Pulmonary artery endothelial cell (primary cell): ENCODE measurements around the gene SHROOM1. TPM values are rescaled to one million over a fixed set of nuclear protein-coding genes. Genes with fewer than 3 reads are reported as not detected.

Source experiments
- DNase-seq: peaks from one replicate; pipeline ENCODE4 v3.0.0-alpha.2; 2011; ENCODE audit warnings: low read depth, low spot score
- total RNA-seq: library from RNA; depleted of rRNA; stranded (reverse); fragments of >200 nt; gene quantifications from 2 replicates; pipeline ENCODE4 v1.2.3, GENCODE V29; 2014

SHROOM1 gene
- total RNA-seq, 1 donor from 2014 or later, result 4.6 TPM

DNA sequence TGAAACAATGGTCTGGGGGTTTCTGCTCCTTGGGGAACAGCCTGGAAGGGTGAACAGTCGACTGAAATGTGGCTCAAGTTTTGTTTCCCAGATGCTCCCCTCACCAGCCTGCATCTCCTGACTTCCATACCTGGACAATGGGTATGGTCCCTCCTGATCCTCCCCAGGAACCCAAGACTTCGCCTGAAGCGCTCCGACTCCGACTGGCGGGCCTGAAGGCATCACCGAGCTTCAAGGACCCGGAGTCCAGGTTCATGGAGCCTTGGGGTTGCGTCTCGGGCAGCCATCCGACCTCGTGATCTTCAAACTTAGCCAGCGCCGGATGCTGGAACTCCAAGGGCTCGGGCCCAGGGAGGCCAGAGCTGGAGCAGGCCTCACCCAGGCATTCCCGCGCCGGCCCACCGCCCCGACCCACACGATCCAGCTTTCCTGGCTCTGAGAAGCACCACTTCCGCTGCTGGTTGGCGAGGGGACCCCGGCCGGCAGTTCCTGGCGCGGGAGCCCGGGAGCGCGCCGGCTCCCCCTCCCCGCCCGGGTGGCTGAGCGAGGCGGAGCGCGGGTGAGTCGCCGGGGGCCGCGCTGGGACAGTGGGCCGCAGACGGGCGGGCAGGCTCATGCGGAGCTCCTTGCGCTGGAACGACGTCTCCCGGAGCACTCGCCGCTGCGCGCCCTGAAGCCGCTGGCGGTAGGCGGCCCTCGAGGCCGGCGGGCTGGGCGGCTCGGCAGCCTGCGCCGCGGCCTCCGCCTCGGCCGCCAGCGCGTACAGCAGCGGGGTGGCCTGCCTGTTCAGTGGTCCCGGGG lies 5.2 kb downstream of the SHROOM1 start:
- DNase-seq, result no peak

DNA sequence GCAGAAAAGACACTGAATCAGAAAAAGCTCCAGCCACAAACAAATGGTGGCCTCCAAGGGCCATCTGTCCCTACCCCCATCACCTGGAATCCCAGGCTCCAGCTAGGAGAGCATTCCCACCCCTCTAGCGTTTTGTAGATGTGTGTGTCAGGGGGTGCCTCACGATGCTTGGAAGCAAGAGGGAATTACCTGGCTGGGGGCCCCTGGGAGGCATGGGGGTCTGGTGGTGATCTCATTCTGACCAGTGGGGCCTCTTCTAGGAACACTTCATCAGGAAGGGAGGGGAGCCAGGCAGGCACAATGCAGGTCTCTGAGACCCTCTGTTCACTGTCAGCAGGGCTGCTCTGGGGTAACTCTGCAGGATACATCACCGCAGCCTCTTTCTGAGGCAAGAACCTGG lies 6.0 kb downstream of the SHROOM1 start:
- no peak for DNase-seq

DNA sequence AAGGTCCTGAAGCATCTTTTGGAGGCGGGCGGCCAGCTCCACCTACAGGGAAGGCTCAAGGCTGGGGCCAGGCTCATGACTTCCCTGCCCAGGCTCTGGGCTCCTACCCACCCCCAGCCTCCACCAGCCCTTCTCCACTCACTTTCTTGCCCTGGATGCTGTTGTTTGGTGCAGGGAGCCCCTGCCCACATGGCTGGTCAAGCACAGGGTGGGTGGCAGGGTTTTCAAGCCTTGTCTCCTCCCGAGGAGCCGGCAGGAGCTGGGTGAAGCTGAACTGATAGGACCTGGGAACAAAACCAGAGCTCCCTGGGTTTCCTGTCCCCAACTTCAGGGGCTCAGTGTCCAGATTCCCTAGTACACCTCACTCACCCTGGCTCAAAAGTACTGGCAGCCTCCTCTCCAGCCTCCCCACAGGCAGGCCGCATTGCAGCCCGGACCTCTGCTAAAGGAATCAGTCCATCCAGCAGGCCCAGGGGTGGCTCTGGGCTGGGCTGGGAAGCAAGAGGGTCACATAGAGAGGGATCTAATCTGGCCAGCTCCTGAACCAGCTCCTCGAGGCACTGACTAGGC lies 6.9 kb downstream of the SHROOM1 start:
- DNase-seq, result no peak

DNA sequence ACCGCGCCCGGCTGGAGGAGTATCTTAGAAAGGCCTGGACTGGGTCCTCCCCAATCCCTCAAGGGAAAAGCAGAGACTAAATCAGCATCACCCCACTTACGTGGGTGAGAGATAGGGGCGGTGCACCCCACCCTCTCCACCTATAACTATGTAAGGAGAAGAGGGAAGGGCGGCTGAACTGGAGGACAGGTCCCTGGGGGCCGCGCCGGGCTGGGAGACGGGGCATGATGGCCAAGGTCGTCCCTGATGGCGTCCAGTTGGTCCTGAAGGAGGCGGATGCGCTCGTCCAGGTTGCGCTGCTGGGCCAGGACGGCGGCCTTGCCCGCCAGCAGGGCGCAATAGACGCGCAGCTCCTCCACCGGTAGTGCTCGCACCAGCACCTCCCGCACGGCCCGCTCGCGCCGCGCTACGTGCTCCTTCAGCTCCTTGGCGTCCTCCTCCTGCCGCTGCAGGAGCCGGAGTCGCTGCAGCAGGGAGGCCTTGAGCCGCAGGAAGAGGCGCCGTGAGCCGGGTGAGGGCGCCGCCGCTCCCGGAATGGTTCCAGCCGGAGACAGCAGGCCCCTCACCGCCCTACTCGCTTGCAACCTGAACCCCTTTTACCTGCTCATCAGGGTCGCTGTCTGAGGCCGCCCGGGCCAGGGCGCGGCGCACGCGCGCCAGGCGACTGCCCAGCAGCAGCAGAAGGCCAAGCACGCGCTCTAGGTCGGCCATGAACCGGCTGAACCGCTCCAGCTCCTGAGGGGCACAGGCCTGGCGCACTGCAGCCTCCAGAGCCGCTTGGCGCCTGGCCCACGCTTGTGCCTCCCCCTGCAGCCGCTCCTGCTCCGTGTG lies 7.6 kb downstream of the SHROOM1 start:
- DNase-seq, result no peak

DNA sequence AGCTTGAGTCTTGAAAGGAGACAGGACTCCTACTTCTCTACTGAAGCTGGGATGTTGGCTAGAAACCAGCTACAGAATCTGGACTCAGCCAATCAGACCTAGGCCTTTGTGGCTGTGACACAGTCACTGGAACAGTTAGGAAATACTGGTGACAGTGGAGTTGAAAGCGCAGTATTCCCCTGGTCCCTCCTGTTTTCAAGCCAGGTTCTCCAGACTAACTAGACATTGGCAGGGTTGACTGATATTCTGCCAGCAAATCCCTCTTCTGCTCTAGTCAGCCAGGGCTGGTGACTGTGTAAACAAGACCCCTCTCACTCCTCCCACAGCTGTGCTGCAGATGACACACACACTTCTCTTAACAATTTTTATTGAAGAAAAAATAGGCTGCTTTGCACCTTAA lies 8.7 kb downstream of the SHROOM1 start:
- no peak for DNase-seq

DNA sequence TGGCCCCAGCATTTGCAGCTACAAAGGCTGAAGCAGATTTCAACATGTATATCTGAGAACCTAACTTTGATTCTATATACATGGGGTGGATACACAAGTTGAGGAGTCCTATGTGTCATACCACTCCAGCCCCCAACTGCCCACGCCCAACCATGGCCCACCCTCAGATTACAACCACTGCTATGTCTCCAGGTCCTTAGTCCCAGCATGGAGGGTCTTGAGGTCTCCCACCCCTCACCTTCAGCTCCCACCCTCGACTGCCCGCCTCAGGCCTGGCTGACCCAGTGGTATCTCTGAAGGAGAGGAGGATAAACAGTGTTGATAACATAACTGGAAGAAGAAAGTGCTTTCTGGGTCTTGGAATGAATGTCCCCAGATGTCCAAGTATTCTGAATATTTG lies 9.1 kb downstream of the SHROOM1 start:
- no peak for DNase-seq

DNA sequence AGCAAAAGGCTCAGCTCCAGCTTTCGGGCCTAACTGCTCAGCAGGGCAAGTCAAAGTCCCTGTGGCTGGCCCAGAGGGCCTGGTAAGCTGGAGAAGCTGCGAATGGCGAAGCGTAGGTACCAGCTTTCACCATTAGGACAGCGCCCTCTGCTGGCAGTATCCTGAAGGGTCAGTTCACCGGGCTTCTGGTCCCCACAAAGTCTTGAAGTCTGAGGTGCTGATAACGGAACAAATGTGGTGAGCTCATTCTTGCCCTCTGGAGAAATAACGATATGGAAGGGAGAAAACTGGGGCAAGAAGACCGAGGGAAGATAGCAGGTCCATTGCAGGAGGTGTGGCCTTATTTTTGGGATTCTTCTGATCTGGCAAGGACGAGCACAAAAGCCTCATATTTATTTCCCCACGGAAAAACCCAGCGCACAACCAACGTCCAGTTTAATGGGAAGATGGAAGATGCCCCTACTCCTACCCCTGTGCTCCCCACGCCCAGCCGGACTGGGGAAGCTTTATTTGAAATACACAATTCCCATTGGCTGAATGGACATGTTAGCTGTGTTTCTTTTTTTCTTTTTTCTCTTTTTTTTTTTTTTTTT lies 10.2 kb downstream of the SHROOM1 start:
- DNase-seq, result peak; percentile 69

DNA sequence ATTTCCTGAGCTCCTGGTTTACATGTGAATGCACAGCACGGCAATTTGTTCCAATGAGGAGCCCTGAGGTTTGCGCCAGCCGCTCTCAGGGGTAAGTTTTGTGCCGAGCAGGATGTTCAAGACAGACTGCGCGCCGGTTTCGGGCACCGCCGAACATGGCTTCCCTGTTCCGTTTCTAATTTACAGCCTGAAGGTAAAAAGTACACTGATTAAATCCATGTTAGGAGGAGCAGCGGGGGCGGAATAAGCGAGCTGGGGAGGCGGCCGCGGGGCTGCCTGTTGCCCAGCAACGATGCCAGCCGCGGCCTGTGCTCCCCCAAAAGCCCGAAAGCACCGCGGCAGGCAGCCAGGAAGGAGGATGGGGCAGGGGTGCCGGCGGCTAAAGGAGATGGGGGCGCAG lies 11.0 kb downstream of the SHROOM1 start:
- no peak for DNase-seq

DNA sequence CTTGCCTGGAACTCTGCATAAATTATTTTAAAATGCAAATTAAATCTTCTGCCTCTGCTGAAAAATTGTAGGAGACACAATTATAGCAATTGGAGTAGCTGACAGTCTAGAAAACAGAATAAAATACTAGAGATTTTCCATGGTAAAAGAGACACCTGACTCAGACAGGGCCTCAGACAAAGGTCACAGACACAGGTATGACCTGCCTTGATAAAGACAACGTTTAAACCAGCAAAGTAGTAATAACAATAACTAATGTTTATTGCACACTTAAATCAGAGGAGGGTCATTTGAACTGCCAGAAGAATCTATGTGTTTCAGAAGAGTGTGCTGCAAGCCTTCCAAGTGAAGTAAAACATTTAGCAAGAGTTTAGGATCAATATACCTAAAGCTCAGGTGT lies 13.4 kb downstream of the SHROOM1 start:
- DNase-seq, result no peak

DNA sequence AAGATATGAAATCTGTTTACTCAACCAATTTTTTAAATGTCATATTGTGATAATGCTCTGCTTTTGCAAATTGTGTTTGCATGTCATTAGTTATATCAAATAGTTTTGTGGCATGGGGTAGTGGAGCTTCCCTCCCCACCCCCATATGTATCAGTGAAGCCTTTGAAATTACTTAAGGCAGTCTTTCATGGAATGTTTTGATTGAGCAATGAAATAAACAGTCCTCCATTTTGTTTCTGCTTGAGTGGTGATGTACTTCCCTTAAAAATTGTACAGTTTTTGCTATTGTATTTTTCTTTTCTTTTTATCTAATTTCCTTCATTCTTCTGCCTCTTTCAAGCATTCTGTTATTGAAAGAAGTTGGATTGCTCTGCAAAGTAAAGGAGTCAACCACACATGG lies 13.9 kb downstream of the SHROOM1 start:
- DNase-seq, result no peak

DNA sequence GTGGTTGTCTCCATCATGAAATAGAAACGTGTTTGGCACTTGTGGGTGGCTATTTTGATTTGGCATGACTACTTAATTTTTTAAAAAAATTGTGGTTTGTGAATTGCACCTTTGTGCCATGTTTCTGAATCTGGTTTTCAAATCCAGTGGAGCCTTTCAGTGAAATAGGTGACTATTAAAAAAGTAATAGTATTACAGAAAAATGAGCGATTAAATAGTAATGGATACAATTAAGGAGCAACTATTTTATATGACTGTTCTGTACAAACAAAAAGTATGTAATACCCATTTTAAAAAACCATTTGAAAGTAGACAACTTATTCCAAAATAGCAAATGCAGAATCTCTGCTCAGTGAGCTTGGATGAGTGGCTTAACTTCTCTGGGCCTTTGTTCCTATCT lies 14.4 kb downstream of the SHROOM1 start:
- no peak for DNase-seq

DNA sequence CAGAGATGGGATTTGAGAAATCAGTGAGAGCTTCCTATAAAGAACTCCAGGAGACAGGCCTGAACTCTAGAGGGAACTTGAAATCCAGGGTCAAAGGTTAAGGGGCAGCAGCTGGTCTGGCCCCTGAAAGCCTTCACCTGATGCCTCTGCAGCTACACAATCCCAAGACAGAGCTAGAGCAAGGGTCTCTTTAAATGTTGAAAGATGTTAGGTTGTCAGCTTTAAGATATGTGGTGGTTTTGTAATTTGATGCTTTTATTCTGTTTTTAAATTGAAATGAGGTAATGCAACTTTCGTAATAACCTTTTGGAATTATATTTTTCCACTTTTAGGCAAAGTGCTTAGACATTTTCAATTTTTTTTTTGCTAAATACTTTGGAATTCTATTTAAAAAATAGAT lies 15.0 kb downstream of the SHROOM1 start:
- DNase-seq, result no peak

DNA sequence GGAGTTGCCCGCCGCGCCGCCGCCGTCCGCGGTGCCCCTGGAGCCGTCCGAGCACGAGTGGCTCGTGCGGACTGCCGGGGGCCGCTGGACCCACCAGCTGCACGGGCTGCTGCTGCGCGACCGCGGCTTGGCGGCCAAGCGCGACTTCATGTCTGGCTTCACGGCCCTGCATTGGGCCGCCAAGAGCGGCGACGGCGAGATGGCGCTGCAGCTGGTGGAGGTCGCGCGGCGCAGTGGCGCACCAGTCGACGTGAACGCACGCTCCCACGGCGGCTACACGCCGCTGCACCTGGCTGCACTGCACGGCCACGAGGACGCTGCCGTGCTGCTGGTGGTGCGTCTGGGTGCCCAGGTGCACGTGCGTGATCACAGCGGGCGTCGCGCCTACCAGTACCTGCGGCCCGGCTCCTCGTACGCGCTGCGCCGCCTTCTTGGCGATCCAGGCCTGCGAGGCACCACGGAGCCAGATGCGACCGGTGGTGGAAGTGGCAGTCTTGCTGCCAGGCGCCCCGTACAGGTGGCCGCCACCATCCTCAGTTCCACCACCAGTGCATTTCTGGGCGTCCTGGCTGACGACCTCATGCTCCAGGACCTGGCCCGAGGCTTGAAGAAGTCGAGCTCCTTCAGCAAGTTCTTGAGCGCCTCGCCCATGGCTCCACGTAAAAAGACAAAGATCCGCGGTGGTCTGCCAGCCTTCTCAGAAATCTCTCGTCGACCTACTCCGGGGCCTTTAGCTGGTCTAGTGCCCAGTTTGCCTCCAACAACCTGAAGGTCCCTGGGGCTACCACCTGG lies 15.7 kb downstream of the SHROOM1 start:
- DNase-seq, result no peak

DNA sequence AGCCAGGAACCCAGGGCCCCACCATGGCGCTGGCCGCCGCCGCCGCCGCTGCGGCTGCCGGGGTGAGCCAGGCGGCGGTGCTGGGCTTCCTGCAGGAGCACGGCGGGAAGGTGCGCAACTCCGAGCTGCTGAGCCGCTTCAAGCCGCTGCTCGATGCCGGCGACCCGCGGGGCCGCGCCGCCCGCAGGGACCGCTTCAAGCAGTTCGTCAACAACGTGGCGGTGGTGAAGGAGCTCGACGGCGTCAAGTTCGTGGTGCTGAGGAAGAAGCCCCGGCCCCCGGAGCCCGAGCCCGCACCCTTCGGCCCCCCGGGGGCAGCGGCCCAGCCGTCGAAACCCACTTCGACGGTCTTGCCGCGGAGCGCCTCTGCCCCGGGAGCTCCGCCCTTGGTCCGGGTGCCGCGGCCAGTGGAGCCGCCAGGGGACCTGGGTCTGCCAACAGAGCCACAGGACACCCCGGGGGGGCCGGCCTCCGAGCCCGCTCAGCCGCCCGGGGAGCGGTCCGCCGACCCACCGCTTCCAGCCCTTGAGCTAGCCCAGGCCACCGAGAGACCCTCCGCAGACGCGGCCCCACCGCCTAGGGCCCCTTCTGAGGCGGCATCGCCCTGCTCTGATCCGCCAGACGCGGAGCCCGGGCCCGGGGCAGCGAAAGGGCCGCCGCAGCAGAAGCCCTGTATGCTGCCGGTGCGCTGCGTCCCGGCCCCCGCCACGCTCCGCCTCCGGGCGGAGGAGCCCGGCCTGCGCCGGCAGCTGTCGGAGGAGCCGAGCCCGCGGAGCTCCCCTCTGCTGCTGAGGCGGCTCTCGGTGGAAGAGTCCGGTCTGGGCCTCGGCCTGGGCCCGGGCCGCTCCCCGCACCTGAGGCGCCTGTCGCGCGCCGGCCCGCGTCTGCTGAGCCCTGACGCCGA lies 16.6 kb downstream of the SHROOM1 start:
- DNase-seq, result no peak

DNA sequence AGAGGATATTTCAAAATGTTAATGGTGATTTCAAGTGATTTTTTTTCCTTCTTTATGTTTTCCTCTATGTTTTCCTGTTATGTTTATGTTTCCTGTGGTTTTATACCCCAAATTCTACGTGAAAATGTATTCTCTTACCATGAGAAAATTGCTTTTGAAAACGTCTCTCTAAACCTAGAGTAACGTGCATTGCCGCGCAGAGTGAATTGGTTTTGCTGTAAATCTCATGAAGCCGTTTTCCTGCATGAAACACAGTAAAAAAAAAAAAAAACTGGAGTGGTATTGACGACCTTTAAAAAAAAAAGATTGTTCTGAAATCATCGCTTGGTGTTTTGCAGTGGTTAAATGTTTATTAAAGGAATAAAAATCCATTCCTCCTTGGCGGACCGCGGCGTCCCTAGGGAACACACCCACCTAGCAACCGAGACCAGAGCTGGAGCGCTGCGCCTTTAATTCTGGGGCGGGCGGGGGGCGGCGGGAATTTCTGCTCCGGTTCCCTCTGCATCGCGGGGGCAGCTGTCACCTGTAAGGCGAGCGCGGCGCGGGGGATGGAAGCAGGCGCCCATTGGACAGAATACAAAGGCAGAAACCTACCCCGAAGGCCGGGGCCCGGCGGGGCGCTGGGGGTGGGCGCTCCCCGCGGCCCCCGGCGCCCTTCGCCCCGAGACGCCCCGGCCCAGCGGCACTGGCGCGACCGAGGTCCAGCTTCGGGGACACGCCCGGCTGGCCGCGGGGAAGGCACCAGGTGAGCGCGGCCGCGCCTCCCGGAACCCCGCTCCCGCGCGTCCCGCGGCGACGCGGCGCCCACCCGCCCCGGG lies 17.5 kb downstream of the SHROOM1 start, which contains the start of gene SOWAHA:
TSS of gene SOWAHA (plus strand) at position 522 of the 818 bp plus-strand sequence. CDS start 320 bp downstream, outside the sequence.
- no peak for DNase-seq

DNA sequence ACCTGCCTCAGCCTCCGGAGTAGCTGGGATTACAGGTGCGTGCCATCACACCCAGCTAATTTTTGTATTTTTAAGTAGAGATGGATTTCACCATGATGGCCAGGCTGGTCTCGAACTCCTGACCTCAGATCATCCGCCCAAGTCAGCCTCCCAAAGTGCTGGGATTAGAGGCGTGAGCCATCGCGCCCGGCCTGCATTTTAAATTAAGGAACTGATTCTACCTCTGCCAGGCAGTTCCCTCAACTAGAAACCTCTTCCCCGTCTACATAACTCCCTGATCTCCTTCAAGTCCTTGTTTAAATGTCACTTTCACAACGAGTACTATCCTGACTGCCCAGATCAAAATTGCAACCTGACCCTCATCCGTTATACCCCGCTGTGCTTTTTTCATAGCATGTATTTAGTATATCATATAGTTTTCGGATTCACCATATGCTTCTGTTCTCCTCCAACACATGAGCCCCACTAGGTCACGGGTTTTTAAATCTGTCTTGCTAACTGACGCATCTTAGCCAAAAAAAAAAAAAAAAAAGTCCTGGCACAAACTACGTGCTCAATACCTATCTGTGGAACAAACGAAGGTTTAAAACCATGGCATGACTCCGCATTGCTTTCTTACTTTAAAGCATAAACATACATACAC lies 18.2 kb downstream of the SHROOM1 start:
- DNase-seq, result no peak

DNA sequence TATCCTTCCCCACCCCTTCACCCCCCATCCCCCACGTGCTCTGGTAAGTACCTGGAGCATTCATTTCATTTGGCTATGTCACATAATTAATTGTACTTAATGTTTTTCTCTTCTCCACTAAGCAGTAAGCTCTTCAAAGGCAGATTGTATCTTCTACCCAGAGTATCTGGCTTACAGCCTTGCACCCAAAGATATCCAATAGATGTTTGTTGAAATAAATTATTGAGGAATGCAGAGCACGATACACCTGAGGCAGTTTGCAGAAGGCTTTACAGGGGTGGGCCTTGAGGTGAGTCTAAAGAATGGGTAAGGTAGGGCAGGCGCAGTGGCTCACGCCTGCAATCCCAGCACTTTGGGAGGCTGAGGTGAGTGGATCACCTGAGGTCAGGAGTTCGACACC lies 19.8 kb downstream of the SHROOM1 start:
- no peak for DNase-seq

DNA sequence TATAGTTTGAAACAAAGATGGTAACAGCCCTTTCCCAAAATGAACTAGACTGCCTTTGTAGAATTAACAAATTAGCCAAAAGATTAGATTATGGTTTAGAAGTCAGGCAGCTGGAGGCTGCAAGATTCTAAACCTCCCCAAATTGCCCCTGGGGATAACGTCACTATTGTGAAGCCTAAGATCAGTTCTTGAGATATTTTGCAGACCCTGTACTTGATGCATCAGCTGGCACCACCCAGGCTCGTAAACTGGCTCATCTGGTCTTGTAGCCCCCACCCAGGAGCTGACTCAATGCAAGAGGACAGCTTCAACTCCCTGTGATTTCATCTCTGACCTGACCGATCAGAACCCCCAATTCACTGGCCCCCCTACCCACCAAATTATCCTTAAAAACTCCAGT lies 21.6 kb downstream of the SHROOM1 start:
- DNase-seq, result no peak

DNA sequence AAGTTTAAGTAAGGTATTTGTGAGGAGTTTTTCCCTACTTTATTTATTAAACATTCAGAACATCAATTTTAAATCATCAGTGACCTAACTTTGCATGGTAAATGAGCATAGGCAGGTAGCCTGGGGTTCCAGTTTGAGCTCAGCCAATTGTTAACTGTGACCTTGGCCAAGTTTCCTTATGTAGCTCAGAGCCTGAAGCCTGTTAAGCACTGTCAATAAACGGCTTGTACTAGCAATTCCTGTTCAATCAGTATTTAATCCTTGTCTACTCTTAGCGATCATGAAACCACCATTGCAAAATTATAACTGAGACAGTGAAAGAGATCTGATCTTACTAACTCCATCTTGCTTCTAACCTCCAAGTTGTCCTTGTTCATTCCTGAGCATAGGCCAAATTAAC lies 22.0 kb downstream of the SHROOM1 start:
- DNase-seq, result no peak
